Activated CD4-positive, alpha-beta T cell treated with anti-CD3 and anti-CD28 coated beads, Interleukin-2, amount 50 U/mL, for 24 hours (primary cell): Measurements from ENCODE around the gene SLC35F6.

ENCODE experiments used
- DNase-seq, 2 donors: peaks; one replicate each; pipeline ENCODE4 v3.0.0-alpha.2; 2020; ENCODE audit warnings: low read depth in 1 of 2, low spot score in 1 of 2

Gene SLC35F6

DNA sequence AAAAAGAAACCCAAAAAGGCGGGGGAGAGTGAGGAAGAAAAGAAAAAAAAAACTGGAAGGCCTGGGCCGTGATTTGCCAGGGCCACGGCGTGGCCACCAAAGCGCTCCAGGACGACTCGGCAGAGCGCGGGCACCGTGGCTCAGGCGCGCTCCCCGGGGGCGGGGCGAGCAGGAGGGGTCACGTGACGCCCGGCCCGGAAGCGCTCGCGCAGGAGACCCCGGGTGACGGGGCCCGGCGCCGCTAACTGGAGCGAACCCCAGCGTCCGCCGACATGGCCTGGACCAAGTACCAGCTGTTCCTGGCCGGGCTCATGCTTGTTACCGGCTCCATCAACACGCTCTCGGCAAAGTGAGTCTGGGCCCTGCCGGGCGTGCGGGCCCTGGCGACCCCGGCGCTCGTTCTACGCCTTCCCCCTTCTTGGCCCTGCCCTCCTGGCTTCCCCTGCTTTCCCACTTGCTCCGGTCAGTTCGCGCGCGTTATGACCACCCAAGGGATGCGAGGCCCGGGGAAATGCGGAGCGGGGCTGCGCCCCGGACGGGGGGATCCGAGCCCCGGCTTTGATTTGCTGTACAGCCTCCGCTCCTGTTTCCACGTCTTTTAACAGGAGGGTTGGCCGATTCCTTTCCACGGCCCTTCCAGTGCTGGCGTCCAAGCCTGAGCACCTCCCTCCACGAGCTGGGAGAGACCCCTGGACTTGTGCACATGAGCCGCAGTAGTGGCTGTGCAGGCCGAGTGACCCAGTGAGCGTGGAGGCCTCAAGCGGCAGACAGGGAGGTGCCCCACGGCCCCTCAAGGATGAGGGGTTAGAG lies at the start of gene SLC35F6:
Gene SLC35F6, plus strand, starts transcription at position 207 of the 810 bp plus-strand sequence. Its CDS starts 66 bp downstream, at position 273.
- peak; percentile 68 to 70 for DNase-seq

DNA sequence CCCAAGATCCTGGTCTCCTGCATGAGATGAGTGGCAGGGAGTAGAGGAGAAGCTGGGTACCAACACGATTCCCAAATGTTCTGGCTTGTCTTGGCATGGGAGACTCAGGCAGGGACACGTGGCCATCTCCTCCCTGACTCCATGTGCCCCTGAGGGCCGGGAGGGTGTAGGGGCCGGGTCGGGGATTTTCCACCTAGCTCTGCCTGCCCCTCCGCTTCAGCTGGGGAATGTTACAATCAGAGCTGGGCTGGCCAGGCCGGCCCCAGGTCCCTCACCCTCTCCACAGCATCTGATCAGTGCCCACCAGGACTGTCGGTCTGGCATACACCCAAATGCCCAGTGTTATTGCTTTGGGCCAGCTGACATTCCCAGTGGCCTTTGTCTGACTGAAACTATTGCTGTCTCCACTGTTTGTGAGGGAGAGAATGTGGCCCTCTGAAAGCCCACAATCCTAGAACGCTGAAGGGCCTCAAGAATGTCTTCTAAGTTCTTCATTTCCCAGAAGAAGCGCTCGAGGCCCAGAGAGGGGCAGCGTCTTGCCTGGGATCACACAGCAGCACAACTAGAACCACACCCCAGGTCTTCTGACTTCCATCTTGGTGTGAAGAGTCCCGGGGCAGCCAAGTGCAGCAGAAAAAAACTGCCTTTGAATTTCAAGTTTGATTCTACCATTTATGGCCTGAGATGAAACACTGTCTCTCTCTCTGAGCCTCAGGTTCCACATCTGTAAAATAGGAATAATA lies 48.4 kb upstream of the SLC35F6 start:
- no peak for DNase-seq

GRCh38 chr2:26716340-26716739 lies 47.7 kb upstream of the SLC35F6 start:
- DNase-seq, result no peak

DNA sequence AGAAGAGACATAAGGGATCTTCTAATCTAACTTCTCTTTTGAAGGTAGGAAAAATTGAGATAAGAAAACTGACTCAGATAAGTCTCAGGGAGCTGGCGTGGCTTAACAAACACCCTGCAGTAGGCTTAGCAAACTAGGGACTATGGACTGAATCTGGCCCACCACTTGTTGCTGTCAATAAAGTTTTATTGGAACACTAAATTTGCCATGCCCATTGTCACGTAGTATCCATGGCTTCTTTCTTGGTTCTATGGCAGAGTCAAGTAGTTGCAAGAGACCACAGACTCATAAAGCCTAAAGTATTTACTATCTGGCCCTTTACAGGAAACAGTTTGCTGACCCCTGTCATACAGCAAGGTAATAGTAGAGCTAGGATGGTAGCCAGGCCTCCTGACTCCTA lies 47.3 kb upstream of the SLC35F6 start:
- no peak for DNase-seq

DNA sequence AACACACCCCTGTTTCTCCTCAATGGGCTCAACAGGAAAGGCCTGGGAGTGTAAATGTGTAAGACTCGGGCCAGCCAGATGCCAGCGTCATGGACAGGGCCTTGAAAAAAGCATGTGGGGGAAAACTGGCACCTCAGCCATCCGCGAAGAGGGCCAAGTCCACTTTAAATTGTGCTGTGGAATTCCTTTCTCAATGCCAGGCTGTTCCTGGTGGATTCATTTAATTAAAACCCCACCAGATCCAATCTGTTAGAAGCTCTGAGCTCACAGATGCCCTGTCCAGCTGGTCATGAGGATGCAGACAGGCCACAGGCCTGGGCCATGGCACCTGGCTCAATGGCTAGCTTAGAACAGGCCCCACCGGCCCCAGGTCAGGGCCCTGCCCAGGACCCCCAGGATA lies 46.7 kb upstream of the SLC35F6 start:
- DNase-seq, result no peak

GRCh38 chr2:26718949-26719686 lies 45.0 kb upstream of the SLC35F6 start:
- DNase-seq, result no peak

DNA sequence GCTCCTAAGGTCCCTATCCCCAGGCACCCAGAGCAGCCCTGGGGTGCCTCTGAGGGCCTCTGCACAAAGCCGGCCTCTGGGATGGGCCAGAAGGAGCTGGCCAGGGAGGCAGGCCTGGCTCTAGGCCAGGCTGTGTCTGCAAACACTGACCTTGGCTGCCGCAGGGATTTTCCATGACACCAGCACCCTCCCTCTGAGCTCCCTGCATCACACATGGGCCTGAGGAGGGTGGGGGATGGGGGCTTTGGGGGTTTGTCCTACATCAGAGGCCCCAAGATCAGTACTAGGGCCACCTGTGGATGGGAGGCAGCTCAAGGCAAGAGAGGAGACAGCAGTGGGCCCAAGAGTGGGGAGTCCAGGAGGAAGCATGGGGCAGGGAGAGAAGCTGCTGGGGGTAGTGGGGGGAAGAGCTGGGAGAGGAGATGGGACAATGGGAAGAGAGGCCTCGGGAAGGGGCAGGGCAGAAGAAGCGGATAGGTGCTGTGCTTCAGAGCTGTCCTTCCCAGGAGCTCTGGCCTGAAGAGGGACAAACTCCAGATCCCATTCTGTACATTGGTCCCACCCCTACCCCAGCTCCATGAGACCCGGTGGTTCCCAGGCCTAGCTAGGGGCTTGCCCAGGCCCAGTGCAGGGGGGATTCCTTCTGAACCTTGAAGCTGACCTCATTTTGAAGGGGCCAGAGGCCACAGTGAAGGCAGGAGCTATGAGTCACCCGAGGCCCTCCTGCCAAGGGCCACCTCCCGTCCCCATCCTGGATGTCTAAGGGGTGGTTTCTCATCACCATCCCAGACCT lies 43.6 kb upstream of the SLC35F6 start:
- no peak for DNase-seq

- no peak for DNase-seq
Observed at GRCh38 chr2:26721115-26722032, 42.7 kb upstream of the SLC35F6 start.

DNA sequence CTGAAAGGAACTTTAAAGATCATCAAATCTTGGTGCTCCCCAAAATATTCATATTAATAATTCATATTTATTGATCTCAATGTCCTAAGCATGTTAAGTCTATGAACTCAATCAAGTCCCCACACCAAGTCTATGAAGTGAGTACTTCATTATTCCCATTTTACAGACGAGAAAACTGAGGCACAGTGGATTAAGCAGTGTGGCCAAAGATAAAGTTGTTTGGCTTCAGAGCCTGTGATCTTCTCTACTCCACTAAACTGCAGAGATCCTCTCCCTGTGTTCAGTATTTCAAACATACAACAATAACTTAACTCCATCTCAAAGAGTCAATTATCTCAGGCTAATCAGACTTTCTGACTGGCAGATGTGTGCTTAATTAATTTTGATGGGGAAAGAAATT lies 41.8 kb upstream of the SLC35F6 start:
- no peak for DNase-seq

GRCh38 chr2:26722911-26723310 lies 41.2 kb upstream of the SLC35F6 start:
- no peak for DNase-seq

- DNase-seq, result no peak
Observed at GRCh38 chr2:26723475-26723874, 40.6 kb upstream of the SLC35F6 start.

GRCh38 chr2:26723991-26724750 lies 39.9 kb upstream of the SLC35F6 start:
- DNase-seq, result no peak

- DNase-seq, result no peak
Observed at GRCh38 chr2:26724784-26725520, 39.1 kb upstream of the SLC35F6 start.

- no peak for DNase-seq
Observed at GRCh38 chr2:26725521-26725820, 38.6 kb upstream of the SLC35F6 start.

DNA sequence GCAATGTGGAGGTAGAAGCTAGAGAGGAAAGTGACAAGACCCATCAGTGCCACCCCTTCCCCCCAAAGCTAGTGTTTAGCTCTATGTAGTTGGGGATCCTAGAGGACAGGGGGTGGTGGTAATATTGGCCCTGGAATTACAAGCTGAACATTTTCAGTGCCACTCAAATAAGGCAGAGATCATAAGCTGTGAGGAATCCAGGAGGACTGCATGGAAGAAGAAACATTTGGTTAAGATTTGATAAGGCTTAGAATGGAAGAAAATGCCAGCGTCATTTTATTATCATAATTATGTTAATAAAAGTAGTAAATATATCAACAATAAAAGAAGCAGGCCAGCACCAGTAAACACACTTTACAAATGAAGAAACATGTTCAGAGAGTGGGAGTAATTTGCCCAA lies 37.9 kb upstream of the SLC35F6 start:
- DNase-seq, result no peak

DNA sequence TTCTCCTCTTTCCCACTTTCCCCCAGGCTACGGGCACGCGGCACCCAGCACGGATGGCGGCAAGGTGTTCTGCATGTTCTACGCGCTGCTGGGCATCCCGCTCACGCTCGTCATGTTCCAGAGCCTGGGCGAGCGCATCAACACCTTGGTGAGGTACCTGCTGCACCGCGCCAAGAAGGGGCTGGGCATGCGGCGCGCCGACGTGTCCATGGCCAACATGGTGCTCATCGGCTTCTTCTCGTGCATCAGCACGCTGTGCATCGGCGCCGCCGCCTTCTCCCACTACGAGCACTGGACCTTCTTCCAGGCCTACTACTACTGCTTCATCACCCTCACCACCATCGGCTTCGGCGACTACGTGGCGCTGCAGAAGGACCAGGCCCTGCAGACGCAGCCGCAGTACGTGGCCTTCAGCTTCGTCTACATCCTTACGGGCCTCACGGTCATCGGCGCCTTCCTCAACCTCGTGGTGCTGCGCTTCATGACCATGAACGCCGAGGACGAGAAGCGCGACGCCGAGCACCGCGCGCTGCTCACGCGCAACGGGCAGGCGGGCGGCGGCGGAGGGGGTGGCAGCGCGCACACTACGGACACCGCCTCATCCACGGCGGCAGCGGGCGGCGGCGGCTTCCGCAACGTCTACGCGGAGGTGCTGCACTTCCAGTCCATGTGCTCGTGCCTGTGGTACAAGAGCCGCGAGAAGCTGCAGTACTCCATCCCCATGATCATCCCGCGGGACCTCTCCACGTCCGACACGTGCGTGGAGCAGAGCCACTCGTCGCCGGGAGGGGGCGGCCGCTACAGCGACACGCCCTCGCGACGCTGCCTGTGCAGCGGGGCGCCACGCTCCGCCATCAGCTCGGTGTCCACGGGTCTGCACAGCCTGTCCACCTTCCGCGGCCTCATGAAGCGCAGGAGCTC lies 36.2 kb upstream of the SLC35F6 start:
- no peak for DNase-seq

- no peak for DNase-seq
Observed at GRCh38 chr2:26729311-26729710, 34.8 kb upstream of the SLC35F6 start.
